GM23338 (cell line): Measurements from ENCODE around the gene FBL. TPM values are rescaled to one million over a fixed set of nuclear protein-coding genes. Genes with fewer than 3 reads are reported as not detected.

ENCODE experiments used
- ATAC-seq: fragments of 200-7000 bp; cut with Tn5 transposase; 3 replicates; pipeline ENCODE4 v1.9.1; 2020
- DNase-seq: peaks from one replicate; pipeline ENCODE4 v3.0.0-alpha.2; 2015; ENCODE audit warnings: low spot score
- H2AFZ ChIP-seq: fragments of 200-600 bp; sonication (generic); 2 replicates; pipeline ENCODE4 v1.8.0; 2016; ENCODE audit warnings: antibody characterized with exemption, mild to moderate bottlenecking, moderate library complexity
- H3F3A ChIP-seq: fragments of 200-600 bp; sonication (generic); replicated peaks from 2 replicates; pipeline ENCODE4 v1.8.0; 2017; ENCODE audit warnings: antibody characterized with exemption, mixed run types, low read depth
- H3K27ac ChIP-seq: fragments of 200-600 bp; sonication (generic); 2 replicates; pipeline ENCODE4 v1.6.1; 2016; ENCODE audit warnings: low read depth
- H3K27me3 ChIP-seq: fragments of 200-600 bp; sonication (generic); 2 replicates; pipeline ENCODE4 v1.8.0; 2016; ENCODE audit warnings: mild to moderate bottlenecking, mixed run types, moderate library complexity; ENCODE audit not compliant: insufficient read depth
- H3K36me3 ChIP-seq: fragments of 200-600 bp; sonication (generic); 2 replicates; pipeline ENCODE4 v1.8.0; 2016; ENCODE audit warnings: mild to moderate bottlenecking; ENCODE audit not compliant: insufficient read depth
- H3K4me1 ChIP-seq: fragments of 200-600 bp; sonication (generic); 2 replicates; pipeline ENCODE4 v1.8.0; 2016; ENCODE audit warnings: mild to moderate bottlenecking, moderate library complexity; ENCODE audit not compliant: insufficient read depth
- H3K4me2 ChIP-seq: fragments of 200-600 bp; sonication (generic); 2 replicates; pipeline ENCODE4 v1.7.1; 2017; ENCODE audit warnings: mixed run types
- H3K4me3 ChIP-seq: fragments of 200-600 bp; sonication (generic); 2 replicates; pipeline ENCODE4 v1.6.1; 2016; ENCODE audit warnings: mixed run types
- H3K79me2 ChIP-seq: fragments of 200-600 bp; sonication (generic); replicated peaks from 2 replicates; pipeline ENCODE4 v1.8.0; 2017; ENCODE audit warnings: mild to moderate bottlenecking; ENCODE audit not compliant: insufficient read depth
- H3K9me2 ChIP-seq: fragments of 200-600 bp; sonication (generic); 2 replicates; pipeline ENCODE4 v1.8.0; 2017; ENCODE audit not compliant: insufficient read depth
- H4K20me1 ChIP-seq: fragments of 200-600 bp; sonication (generic); replicated peaks from 2 replicates; pipeline ENCODE4 v1.8.0; 2017; ENCODE audit warnings: mild to moderate bottlenecking; ENCODE audit not compliant: insufficient read depth
- H3K27ac Mint-ChIP-seq: 2 replicates; pipeline ENCODE4 v1.8.0; 2020; ENCODE audit warnings: inconsistent platforms, mild to moderate bottlenecking, moderate library complexity, mixed read lengths
- H3K27me3 Mint-ChIP-seq: 3 replicates; pipeline ENCODE4 v1.8.0; 2022; ENCODE audit warnings: low read depth, mild to moderate bottlenecking, moderate library complexity, mixed read lengths, inconsistent platforms; ENCODE audit not compliant: insufficient read depth, poor library complexity
- H3K36me3 Mint-ChIP-seq: 3 replicates; pipeline ENCODE4 v1.8.0; 2021; ENCODE audit warnings: low read depth, mild to moderate bottlenecking, inconsistent platforms, moderate library complexity, mixed read lengths
- H3K4me1 Mint-ChIP-seq: 3 replicates; pipeline ENCODE4 v1.8.0; 2020; ENCODE audit warnings: mild to moderate bottlenecking, inconsistent platforms, mixed read lengths
- H3K4me3 Mint-ChIP-seq: 3 replicates; pipeline ENCODE4 v1.8.0; 2021; ENCODE audit warnings: moderate library complexity, mild to moderate bottlenecking, inconsistent platforms, mixed read lengths
- H3K9me3 Mint-ChIP-seq: 3 replicates; pipeline ENCODE4 v1.8.0; 2020; ENCODE audit warnings: moderate library complexity, mild to moderate bottlenecking, inconsistent platforms, mixed read lengths
- CREB1 ChIP-seq: fragments of 250-450 bp; sonication (Bioruptor Pico); IDR thresholded peaks from 2 replicates; pipeline ENCODE4 v1.5.0; 2020; ENCODE audit warnings: low read depth, mild to moderate bottlenecking, moderate library complexity
- CTCF ChIP-seq, 2 experiments: fragments of 200-600 bp in 1 of 2; sonication (generic) in 1 of 2; conservative IDR thresholded peaks; 2 replicates each; pipeline versions ENCODE4 v1.5.1 to v1.6.1; 2016 to 2017; ENCODE audit warnings: antibody characterized with exemption in 2 of 2, low read depth in 2 of 2, mild to moderate bottlenecking in 2 of 2, moderate library complexity in 1 of 2
- EZH2 ChIP-seq: fragments of 200-600 bp; sonication (generic); IDR thresholded peaks from one replicate; pipeline ENCODE4 v1.8.0; 2017; ENCODE audit warnings: antibody characterized with exemption, mild to moderate bottlenecking, low read depth; ENCODE audit not compliant: unreplicated experiment
- EZH2phosphoT487 ChIP-seq: fragments of 200-600 bp; sonication (generic); IDR thresholded peaks from one replicate; pipeline ENCODE4 v1.8.1; 2018; ENCODE audit warnings: antibody characterized with exemption; ENCODE audit not compliant: unreplicated experiment
- JUNB ChIP-seq: IDR thresholded peaks from one replicate; pipeline ENCODE4 v1.6.1; 2016; ENCODE audit warnings: antibody characterized with exemption; ENCODE audit not compliant: unreplicated experiment
- POLR2AphosphoS5 ChIP-seq: IDR thresholded peaks from 2 replicates; pipeline ENCODE4 v1.6.1; 2016; ENCODE audit warnings: antibody characterized with exemption, low read depth
- STAT1 ChIP-seq: IDR thresholded peaks from one replicate; pipeline ENCODE4 v1.6.1; 2016; ENCODE audit warnings: antibody characterized with exemption; ENCODE audit not compliant: unreplicated experiment
- ZNF114 ChIP-seq: fragments of 250-450 bp; sonication (Bioruptor Pico); IDR thresholded peaks from 2 replicates; pipeline ENCODE4 v1.5.0; 2020; ENCODE audit warnings: mild to moderate bottlenecking, moderate library complexity
- polyA plus RNA-seq: library from polyadenylated mRNA; unstranded; fragments of >200 nt; fragmentation: Nextera tagmentation; extraction: Ambion mirVana; gene quantifications from 2 replicates; pipeline ENCODE4 v1.2.1, GENCODE V29; 2016
- total RNA-seq: library from RNA; depleted of rRNA; stranded (reverse); fragments of >200 nt; shearing (Covaris generic); gene quantifications from 2 replicates; pipeline ENCODE4 v1.2.3, GENCODE V29; 2014
- TF ChIP-seq, protein P1 (sequence below): IDR thresholded peaks from 2 replicates; pipeline ENCODE4 v1.6.1; 2016; ENCODE audit warnings: antibody characterized with exemption
- TF ChIP-seq, protein P2 (sequence below): IDR thresholded peaks from one replicate; pipeline ENCODE4 v1.6.1; 2018; ENCODE audit warnings: antibody characterized with exemption; ENCODE audit not compliant: unreplicated experiment

FBL gene
- total and polyA plus RNA-seq, 2 experiments from 2014 or later: 403 to 553 TPM

DNA sequence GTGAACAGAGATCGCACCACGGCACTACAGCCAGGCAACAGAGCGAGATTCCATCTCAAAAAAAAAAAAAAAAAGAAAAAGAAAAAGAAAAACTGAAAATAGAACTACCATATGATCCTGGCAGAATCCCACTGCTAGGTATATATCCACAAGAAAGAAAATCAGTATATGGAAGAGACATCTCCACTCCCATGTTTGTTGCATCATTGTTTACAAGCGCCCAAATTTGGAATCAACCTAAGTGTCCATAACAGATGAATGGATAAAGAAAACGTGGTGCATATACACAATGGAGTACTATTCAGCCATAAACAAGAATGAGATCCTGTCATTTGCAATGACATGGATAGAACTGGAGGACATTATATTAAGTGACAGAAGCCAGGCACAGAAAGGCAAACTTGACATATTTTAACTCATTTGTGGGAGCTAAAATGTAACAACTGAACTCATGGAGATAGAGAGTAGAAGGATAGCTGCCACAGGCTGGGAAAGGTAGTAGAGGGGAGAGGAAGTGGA, 38.3 kb downstream of the FBL start (continued):
- TF ChIP-seq, protein P1, sequence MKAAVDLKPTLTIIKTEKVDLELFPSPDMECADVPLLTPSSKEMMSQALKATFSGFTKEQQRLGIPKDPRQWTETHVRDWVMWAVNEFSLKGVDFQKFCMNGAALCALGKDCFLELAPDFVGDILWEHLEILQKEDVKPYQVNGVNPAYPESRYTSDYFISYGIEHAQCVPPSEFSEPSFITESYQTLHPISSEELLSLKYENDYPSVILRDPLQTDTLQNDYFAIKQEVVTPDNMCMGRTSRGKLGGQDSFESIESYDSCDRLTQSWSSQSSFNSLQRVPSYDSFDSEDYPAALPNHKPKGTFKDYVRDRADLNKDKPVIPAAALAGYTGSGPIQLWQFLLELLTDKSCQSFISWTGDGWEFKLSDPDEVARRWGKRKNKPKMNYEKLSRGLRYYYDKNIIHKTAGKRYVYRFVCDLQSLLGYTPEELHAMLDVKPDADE: no peak
- TF ChIP-seq EZH2 (no peak), ZNF114 (no peak), JUNB (no peak), POLR2AphosphoS5 (no peak), CTCF (conservative IDR thresholded peaks at IDR 0.05; ENCODE audit: low read depth in 2 of 2) (no peak), CREB1 (CRISPR knock-in tag) (no peak)

DNA sequence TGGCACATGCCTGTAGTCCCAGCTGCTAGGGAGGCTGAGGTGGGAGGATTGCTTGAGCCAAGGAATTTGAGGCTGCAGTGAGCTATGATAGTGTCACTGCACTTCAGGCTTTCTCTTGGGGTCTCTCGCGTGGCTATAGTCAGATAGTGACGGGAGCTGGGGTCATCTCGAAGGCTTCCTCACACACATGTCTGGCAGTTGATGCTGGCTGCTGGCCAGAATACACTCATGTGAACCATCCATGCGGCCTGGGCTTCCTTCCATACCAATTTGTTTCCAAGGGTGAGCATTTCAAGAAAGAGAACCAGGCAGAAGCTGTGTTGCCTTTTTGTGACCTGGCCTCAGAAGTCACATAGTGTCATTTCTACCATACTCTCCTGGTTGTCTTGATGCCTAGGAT, 41.1 kb downstream of the FBL start:
- peaks cover 7% of the 10 kb centered on the region for H3K27me3 Mint-ChIP-seq
- Histone ChIP-seq H3K9me2 (no peaks in the 10 kb centered on the region), H2AFZ (no peak overlapping the region), H3K4me3 (no peak overlapping the region), H4K20me1 (no peaks in the 10 kb centered on the region), H3K4me1 (peaks cover 9% of the 10 kb centered on the region; the same call in 1 of the 2 replicates), H3K27ac (no peak overlapping the region), H3K79me2 (no peaks in the 10 kb centered on the region), H3F3A (no peaks in the 10 kb centered on the region), H3K27me3 (no peaks in the 10 kb centered on the region), H3K36me3 (no peaks in the 10 kb centered on the region), H3K4me2 (no peak overlapping the region)
- H3K36me3 Mint-ChIP-seq: no peaks in the 10 kb centered on the region
- peaks cover 7% of the 10 kb centered on the region for H3K4me1 Mint-ChIP-seq
- peaks cover 3% of the 10 kb centered on the region; the same call in 1 of the 3 replicates for H3K9me3 Mint-ChIP-seq
- H3K4me3 Mint-ChIP-seq: no peak overlapping the region
- no peak for ATAC-seq
- DNase-seq: no peak
- no peak overlapping the region for H3K27ac Mint-ChIP-seq
- TF ChIP-seq, protein P1: no peak
- TF ChIP-seq EZH2 (no peak), CREB1 (CRISPR knock-in tag) (no peak), EZH2phosphoT487 (no peak), CTCF (conservative IDR thresholded peaks at IDR 0.05; ENCODE audit: low read depth in 2 of 2) (no peak), STAT1 (no peak), POLR2AphosphoS5 (no peak), JUNB (no peak)
- TF ChIP-seq, protein P2, sequence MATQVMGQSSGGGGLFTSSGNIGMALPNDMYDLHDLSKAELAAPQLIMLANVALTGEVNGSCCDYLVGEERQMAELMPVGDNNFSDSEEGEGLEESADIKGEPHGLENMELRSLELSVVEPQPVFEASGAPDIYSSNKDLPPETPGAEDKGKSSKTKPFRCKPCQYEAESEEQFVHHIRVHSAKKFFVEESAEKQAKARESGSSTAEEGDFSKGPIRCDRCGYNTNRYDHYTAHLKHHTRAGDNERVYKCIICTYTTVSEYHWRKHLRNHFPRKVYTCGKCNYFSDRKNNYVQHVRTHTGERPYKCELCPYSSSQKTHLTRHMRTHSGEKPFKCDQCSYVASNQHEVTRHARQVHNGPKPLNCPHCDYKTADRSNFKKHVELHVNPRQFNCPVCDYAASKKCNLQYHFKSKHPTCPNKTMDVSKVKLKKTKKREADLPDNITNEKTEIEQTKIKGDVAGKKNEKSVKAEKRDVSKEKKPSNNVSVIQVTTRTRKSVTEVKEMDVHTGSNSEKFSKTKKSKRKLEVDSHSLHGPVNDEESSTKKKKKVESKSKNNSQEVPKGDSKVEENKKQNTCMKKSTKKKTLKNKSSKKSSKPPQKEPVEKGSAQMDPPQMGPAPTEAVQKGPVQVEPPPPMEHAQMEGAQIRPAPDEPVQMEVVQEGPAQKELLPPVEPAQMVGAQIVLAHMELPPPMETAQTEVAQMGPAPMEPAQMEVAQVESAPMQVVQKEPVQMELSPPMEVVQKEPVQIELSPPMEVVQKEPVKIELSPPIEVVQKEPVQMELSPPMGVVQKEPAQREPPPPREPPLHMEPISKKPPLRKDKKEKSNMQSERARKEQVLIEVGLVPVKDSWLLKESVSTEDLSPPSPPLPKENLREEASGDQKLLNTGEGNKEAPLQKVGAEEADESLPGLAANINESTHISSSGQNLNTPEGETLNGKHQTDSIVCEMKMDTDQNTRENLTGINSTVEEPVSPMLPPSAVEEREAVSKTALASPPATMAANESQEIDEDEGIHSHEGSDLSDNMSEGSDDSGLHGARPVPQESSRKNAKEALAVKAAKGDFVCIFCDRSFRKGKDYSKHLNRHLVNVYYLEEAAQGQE: no peak
